GM23338 (cell line): ENCODE measurements around the gene CCDC127. TPM values are rescaled to one million over a fixed set of nuclear protein-coding genes. Genes with fewer than 3 reads are reported as not detected.

ENCODE experiments used
- ATAC-seq: fragments of 200-7000 bp; cut with Tn5 transposase; 3 replicates; pipeline ENCODE4 v1.9.1; 2020
- DNase-seq: peaks from one replicate; pipeline ENCODE4 v3.0.0-alpha.2; 2015; ENCODE audit warnings: low spot score
- H2AFZ ChIP-seq: fragments of 200-600 bp; sonication (generic); 2 replicates; pipeline ENCODE4 v1.8.0; 2016; ENCODE audit warnings: antibody characterized with exemption, mild to moderate bottlenecking, moderate library complexity
- H3F3A ChIP-seq: fragments of 200-600 bp; sonication (generic); replicated peaks from 2 replicates; pipeline ENCODE4 v1.8.0; 2017; ENCODE audit warnings: antibody characterized with exemption, mixed run types, low read depth
- H3K27ac ChIP-seq: fragments of 200-600 bp; sonication (generic); 2 replicates; pipeline ENCODE4 v1.6.1; 2016; ENCODE audit warnings: low read depth
- H3K27me3 ChIP-seq: fragments of 200-600 bp; sonication (generic); 2 replicates; pipeline ENCODE4 v1.8.0; 2016; ENCODE audit warnings: mild to moderate bottlenecking, mixed run types, moderate library complexity; ENCODE audit not compliant: insufficient read depth
- H3K36me3 ChIP-seq: fragments of 200-600 bp; sonication (generic); 2 replicates; pipeline ENCODE4 v1.8.0; 2016; ENCODE audit warnings: mild to moderate bottlenecking; ENCODE audit not compliant: insufficient read depth
- H3K4me1 ChIP-seq: fragments of 200-600 bp; sonication (generic); 2 replicates; pipeline ENCODE4 v1.8.0; 2016; ENCODE audit warnings: mild to moderate bottlenecking, moderate library complexity; ENCODE audit not compliant: insufficient read depth
- H3K4me2 ChIP-seq: fragments of 200-600 bp; sonication (generic); 2 replicates; pipeline ENCODE4 v1.7.1; 2017; ENCODE audit warnings: mixed run types
- H3K4me3 ChIP-seq: fragments of 200-600 bp; sonication (generic); 2 replicates; pipeline ENCODE4 v1.6.1; 2016; ENCODE audit warnings: mixed run types
- H3K79me2 ChIP-seq: fragments of 200-600 bp; sonication (generic); replicated peaks from 2 replicates; pipeline ENCODE4 v1.8.0; 2017; ENCODE audit warnings: mild to moderate bottlenecking; ENCODE audit not compliant: insufficient read depth
- H3K9me2 ChIP-seq: fragments of 200-600 bp; sonication (generic); 2 replicates; pipeline ENCODE4 v1.8.0; 2017; ENCODE audit not compliant: insufficient read depth
- H4K20me1 ChIP-seq: fragments of 200-600 bp; sonication (generic); replicated peaks from 2 replicates; pipeline ENCODE4 v1.8.0; 2017; ENCODE audit warnings: mild to moderate bottlenecking; ENCODE audit not compliant: insufficient read depth
- H3K27ac Mint-ChIP-seq: 2 replicates; pipeline ENCODE4 v1.8.0; 2020; ENCODE audit warnings: inconsistent platforms, mild to moderate bottlenecking, moderate library complexity, mixed read lengths
- H3K27me3 Mint-ChIP-seq: 3 replicates; pipeline ENCODE4 v1.8.0; 2022; ENCODE audit warnings: low read depth, mild to moderate bottlenecking, moderate library complexity, mixed read lengths, inconsistent platforms; ENCODE audit not compliant: insufficient read depth, poor library complexity
- H3K36me3 Mint-ChIP-seq: 3 replicates; pipeline ENCODE4 v1.8.0; 2021; ENCODE audit warnings: low read depth, mild to moderate bottlenecking, inconsistent platforms, moderate library complexity, mixed read lengths
- H3K4me1 Mint-ChIP-seq: 3 replicates; pipeline ENCODE4 v1.8.0; 2020; ENCODE audit warnings: mild to moderate bottlenecking, inconsistent platforms, mixed read lengths
- H3K4me3 Mint-ChIP-seq: 3 replicates; pipeline ENCODE4 v1.8.0; 2021; ENCODE audit warnings: moderate library complexity, mild to moderate bottlenecking, inconsistent platforms, mixed read lengths
- H3K9me3 Mint-ChIP-seq: 3 replicates; pipeline ENCODE4 v1.8.0; 2020; ENCODE audit warnings: moderate library complexity, mild to moderate bottlenecking, inconsistent platforms, mixed read lengths
- JUNB ChIP-seq: IDR thresholded peaks from one replicate; pipeline ENCODE4 v1.6.1; 2016; ENCODE audit warnings: antibody characterized with exemption; ENCODE audit not compliant: unreplicated experiment
- NANOG ChIP-seq: IDR thresholded peaks from 2 replicates; pipeline ENCODE4 v1.6.1; 2016; ENCODE audit warnings: antibody characterized with exemption, borderline replicate concordance
- POLR2AphosphoS5 ChIP-seq: IDR thresholded peaks from 2 replicates; pipeline ENCODE4 v1.6.1; 2016; ENCODE audit warnings: antibody characterized with exemption, low read depth
- STAT1 ChIP-seq: IDR thresholded peaks from one replicate; pipeline ENCODE4 v1.6.1; 2016; ENCODE audit warnings: antibody characterized with exemption; ENCODE audit not compliant: unreplicated experiment
- ZNF114 ChIP-seq: fragments of 250-450 bp; sonication (Bioruptor Pico); IDR thresholded peaks from 2 replicates; pipeline ENCODE4 v1.5.0; 2020; ENCODE audit warnings: mild to moderate bottlenecking, moderate library complexity
- polyA plus RNA-seq: library from polyadenylated mRNA; unstranded; fragments of >200 nt; fragmentation: Nextera tagmentation; extraction: Ambion mirVana; gene quantifications from 2 replicates; pipeline ENCODE4 v1.2.1, GENCODE V29; 2016
- total RNA-seq: library from RNA; depleted of rRNA; stranded (reverse); fragments of >200 nt; shearing (Covaris generic); gene quantifications from 2 replicates; pipeline ENCODE4 v1.2.3, GENCODE V29; 2014
- TF ChIP-seq, protein P1 (sequence below), 2 experiments: fragments of 200-600 bp in 1 of 2; sonication (generic) in 1 of 2; conservative IDR thresholded peaks; 2 replicates each; pipeline versions ENCODE4 v1.5.1 to v1.6.1; 2016 to 2017; ENCODE audit warnings: antibody characterized with exemption in 2 of 2, low read depth in 2 of 2, mild to moderate bottlenecking in 2 of 2, moderate library complexity in 1 of 2
- TF ChIP-seq, protein P2 (sequence below): fragments of 250-450 bp; sonication (Bioruptor Pico); IDR thresholded peaks from 2 replicates; pipeline ENCODE4 v1.5.0; 2020; ENCODE audit warnings: mild to moderate bottlenecking, moderate library complexity

Gene CCDC127
- total and polyA plus RNA-seq, 2 experiments from 2014 or later = 6.0 to 7.2 TPM

DNA sequence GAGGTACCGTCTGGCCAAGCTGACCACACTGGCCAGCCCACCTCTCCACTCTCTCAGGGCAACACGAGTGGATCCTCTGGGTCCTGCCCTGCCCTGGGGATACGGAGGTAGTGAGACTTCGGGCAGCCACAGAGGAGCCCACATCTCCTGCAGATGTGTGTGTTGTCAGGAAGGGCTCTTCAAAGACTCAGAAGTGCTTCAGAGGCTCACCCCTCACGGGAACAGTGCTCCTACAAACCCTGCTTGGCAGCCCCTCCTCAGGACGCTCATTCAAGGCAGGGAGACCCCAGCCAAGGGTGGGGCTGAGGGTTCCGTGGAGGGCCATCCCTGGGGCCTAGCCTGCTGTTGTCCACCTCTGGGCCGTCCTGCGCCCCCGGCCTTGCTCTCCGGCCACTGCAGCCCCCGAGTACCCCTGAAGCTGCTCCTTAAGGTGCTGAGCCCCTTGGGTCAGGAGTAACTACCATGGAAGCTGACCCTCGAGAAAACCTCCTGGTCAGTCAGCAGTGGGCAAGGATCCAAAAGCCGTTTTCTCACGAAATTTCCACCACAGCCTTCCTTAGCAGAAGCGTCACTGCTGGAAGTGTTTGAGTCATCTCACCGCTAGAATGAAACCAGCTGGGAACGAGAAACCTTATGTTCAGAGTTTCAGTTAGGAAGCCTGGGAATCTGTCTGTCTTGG is 49.8 kb downstream of the CCDC127 start (continued):
- TF ChIP-seq, protein P1, sequence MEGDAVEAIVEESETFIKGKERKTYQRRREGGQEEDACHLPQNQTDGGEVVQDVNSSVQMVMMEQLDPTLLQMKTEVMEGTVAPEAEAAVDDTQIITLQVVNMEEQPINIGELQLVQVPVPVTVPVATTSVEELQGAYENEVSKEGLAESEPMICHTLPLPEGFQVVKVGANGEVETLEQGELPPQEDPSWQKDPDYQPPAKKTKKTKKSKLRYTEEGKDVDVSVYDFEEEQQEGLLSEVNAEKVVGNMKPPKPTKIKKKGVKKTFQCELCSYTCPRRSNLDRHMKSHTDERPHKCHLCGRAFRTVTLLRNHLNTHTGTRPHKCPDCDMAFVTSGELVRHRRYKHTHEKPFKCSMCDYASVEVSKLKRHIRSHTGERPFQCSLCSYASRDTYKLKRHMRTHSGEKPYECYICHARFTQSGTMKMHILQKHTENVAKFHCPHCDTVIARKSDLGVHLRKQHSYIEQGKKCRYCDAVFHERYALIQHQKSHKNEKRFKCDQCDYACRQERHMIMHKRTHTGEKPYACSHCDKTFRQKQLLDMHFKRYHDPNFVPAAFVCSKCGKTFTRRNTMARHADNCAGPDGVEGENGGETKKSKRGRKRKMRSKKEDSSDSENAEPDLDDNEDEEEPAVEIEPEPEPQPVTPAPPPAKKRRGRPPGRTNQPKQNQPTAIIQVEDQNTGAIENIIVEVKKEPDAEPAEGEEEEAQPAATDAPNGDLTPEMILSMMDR (conservative IDR thresholded peaks at IDR 0.05; ENCODE audit: low read depth in 2 of 2) = no peak
- TF ChIP-seq NANOG = no peak
- TF ChIP-seq POLR2AphosphoS5 = no peak
- no peak for TF ChIP-seq ZNF114
- TF ChIP-seq, protein P2, sequence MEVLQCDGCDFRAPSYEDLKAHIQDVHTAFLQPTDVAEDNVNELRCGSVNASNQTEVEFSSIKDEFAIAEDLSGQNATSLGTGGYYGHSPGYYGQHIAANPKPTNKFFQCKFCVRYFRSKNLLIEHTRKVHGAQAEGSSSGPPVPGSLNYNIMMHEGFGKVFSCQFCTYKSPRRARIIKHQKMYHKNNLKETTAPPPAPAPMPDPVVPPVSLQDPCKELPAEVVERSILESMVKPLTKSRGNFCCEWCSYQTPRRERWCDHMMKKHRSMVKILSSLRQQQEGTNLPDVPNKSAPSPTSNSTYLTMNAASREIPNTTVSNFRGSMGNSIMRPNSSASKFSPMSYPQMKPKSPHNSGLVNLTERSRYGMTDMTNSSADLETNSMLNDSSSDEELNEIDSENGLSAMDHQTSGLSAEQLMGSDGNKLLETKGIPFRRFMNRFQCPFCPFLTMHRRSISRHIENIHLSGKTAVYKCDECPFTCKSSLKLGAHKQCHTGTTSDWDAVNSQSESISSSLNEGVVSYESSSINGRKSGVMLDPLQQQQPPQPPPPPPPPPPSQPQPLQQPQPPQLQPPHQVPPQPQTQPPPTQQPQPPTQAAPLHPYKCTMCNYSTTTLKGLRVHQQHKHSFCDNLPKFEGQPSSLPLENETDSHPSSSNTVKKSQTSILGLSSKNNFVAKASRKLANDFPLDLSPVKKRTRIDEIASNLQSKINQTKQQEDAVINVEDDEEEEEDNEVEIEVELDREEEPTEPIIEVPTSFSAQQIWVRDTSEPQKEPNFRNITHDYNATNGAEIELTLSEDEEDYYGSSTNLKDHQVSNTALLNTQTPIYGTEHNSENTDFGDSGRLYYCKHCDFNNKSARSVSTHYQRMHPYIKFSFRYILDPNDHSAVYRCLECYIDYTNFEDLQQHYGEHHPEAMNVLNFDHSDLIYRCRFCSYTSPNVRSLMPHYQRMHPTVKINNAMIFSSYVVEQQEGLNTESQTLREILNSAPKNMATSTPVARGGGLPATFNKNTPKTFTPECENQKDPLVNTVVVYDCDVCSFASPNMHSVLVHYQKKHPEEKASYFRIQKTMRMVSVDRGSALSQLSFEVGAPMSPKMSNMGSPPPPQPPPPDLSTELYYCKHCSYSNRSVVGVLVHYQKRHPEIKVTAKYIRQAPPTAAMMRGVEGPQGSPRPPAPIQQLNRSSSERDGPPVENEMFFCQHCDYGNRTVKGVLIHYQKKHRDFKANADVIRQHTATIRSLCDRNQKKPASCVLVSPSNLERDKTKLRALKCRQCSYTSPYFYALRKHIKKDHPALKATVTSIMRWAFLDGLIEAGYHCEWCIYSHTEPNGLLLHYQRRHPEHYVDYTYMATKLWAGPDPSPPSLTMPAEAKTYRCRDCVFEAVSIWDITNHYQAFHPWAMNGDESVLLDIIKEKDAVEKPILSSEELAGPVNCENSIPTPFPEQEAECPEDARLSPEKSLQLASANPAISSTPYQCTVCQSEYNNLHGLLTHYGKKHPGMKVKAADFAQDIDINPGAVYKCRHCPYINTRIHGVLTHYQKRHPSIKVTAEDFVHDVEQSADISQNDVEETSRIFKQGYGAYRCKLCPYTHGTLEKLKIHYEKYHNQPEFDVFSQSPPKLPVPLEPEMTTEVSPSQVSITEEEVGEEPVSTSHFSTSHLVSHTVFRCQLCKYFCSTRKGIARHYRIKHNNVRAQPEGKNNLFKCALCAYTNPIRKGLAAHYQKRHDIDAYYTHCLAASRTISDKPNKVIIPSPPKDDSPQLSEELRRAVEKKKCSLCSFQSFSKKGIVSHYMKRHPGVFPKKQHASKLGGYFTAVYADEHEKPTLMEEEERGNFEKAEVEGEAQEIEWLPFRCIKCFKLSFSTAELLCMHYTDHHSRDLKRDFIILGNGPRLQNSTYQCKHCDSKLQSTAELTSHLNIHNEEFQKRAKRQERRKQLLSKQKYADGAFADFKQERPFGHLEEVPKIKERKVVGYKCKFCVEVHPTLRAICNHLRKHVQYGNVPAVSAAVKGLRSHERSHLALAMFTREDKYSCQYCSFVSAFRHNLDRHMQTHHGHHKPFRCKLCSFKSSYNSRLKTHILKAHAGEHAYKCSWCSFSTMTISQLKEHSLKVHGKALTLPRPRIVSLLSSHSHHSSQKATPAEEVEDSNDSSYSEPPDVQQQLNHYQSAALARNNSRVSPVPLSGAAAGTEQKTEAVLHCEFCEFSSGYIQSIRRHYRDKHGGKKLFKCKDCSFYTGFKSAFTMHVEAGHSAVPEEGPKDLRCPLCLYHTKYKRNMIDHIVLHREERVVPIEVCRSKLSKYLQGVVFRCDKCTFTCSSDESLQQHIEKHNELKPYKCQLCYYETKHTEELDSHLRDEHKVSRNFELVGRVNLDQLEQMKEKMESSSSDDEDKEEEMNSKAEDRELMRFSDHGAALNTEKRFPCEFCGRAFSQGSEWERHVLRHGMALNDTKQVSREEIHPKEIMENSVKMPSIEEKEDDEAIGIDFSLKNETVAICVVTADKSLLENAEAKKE (CRISPR knock-in tag) = no peak
- no peak for TF ChIP-seq STAT1

DNA sequence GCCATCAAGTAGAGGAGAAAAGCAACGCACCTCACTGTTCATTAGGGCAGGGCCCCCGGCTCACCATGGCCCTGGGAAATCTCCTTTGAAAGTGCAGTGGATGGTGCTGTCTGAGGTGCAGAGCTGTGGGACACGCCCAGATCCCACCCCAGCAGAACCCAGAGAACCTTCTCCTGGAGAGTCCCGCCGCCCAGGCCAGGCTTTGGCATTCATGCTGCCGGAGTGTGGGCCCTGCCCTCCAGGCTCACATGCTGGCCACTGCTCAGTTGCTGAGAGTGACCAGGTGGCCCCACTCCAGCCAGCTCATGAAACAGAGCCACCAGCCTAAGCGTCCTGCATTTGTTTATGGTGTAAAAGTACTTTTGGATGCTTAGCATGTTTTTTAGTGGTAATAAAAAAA is 50.4 kb downstream of the CCDC127 start:
- no peak for DNase-seq
- Histone ChIP-seq H3K27me3 (no peaks in the 10 kb centered on the region), H3K9me2 (no peaks in the 10 kb centered on the region), H3K36me3 (no peaks in the 10 kb centered on the region), H4K20me1 (no peaks in the 10 kb centered on the region; the same call in 1 of the 2 replicates), H3K27ac (no peak overlapping the region), H3K4me2 (no peak overlapping the region), H3K79me2 (no peaks in the 10 kb centered on the region), H3F3A (peaks cover 8% of the 10 kb centered on the region; the same call in 1 of the 2 replicates), H3K4me1 (no peaks in the 10 kb centered on the region), H3K4me3 (no peak overlapping the region), H2AFZ (no peak overlapping the region)
- ATAC-seq = no peak; the same call in 1 of the 3 replicates
- no peak for TF ChIP-seq JUNB
- Mint-ChIP-seq H3K9me3 (peaks cover 19% of the 10 kb centered on the region), H3K27me3 (peaks cover 9% of the 10 kb centered on the region), H3K36me3 (peaks cover 38% of the 10 kb centered on the region), H3K4me1 (peaks cover 5% of the 10 kb centered on the region; the same call in 1 of the 3 replicates), H3K4me3 (no peak overlapping the region), H3K27ac (no peak overlapping the region)
